DOHH2 (cell line): ENCODE measurements around the gene SUPT5H.

Experiments used
- EZH2phosphoT487 ChIP-seq: fragments of 200-600 bp; sonication (generic); IDR thresholded peaks from 2 replicates; pipeline ENCODE4 v1.6.1; 2017; ENCODE audit warnings: borderline replicate concordance, mild to moderate bottlenecking, antibody characterized with exemption, low read length, moderate library complexity, mixed read lengths
- TF ChIP-seq, protein P1 (sequence below): fragments of 200-600 bp; sonication (generic); IDR thresholded peaks from one replicate; pipeline ENCODE4 v1.5.1; 2014; ENCODE audit warnings: antibody characterized with exemption, mild to moderate bottlenecking, low read depth, low read length; ENCODE audit not compliant: poor library complexity, severe bottlenecking

DNA sequence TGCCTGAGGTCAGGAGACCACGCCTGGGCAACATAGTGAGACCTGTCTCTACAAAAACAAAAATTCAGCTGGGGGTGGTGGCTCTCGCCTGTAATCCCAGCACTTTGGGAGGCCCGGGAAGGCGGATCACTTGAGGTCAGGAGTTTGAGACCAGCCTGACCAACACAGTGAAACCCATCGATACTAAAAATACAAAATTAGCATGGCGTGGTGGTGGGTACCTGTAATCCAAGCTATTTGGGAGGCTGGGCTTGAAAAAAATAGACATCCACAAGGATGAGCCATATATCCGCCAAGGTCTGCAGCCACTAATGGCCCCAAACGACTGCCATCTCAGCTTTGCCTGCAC is 12.7 kb upstream of the SUPT5H start:
- TF ChIP-seq, protein P1, sequence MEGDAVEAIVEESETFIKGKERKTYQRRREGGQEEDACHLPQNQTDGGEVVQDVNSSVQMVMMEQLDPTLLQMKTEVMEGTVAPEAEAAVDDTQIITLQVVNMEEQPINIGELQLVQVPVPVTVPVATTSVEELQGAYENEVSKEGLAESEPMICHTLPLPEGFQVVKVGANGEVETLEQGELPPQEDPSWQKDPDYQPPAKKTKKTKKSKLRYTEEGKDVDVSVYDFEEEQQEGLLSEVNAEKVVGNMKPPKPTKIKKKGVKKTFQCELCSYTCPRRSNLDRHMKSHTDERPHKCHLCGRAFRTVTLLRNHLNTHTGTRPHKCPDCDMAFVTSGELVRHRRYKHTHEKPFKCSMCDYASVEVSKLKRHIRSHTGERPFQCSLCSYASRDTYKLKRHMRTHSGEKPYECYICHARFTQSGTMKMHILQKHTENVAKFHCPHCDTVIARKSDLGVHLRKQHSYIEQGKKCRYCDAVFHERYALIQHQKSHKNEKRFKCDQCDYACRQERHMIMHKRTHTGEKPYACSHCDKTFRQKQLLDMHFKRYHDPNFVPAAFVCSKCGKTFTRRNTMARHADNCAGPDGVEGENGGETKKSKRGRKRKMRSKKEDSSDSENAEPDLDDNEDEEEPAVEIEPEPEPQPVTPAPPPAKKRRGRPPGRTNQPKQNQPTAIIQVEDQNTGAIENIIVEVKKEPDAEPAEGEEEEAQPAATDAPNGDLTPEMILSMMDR = no peak
- TF ChIP-seq EZH2phosphoT487 = no peak
